ENCODE results near the gene POM121L12.

POM121L12 gene

GRCh38 chr7:53050433-53050832 is 15.0 kb downstream of the POM121L12 start:
- no peak for TF ChIP-seq EP300 (IDR thresholded peaks at IDR 0.05; ENCODE audit: borderline replicate concordance)
- no peak for TF ChIP-seq TAF1 (IDR thresholded peaks at IDR 0.05; ENCODE audit: low read depth)
- no peak for TF ChIP-seq YY1 (IDR thresholded peaks at IDR 0.05; ENCODE audit: low read depth)

GRCh38 chr7:53059591-53059990 is 24.2 kb downstream of the POM121L12 start:
- TF ChIP-seq CEBPB (IDR thresholded peaks at IDR 0.05) (no peak), EP300 (IDR thresholded peaks at IDR 0.05; ENCODE audit: borderline replicate concordance) (no peak), YY1 (IDR thresholded peaks at IDR 0.05; ENCODE audit: low read depth) (no peak), EGR1 (IDR thresholded peaks at IDR 0.05) (no peak), MAX (IDR thresholded peaks at IDR 0.05) (no peak), CREB1 (IDR thresholded peaks at IDR 0.05; ENCODE audit: low read depth) (no peak), TAF1 (IDR thresholded peaks at IDR 0.05; ENCODE audit: low read depth) (no peak), TEAD4 (IDR thresholded peaks at IDR 0.05) (no peak), REST (IDR thresholded peaks at IDR 0.05; ENCODE audit: low read depth) (no peak), FOXM1 (IDR thresholded peaks at IDR 0.05; ENCODE audit: borderline replicate concordance, low read depth) (no peak)

- no peak for TF ChIP-seq RAD21 (IDR thresholded peaks at IDR 0.05; ENCODE audit: low read depth)
- TF ChIP-seq REST (IDR thresholded peaks at IDR 0.05; ENCODE audit: low read depth) = no peak
- no peak for TF ChIP-seq EP300 (IDR thresholded peaks at IDR 0.05; ENCODE audit: borderline replicate concordance)
Measured at GRCh38 chr7:53060066-53060465, 24.6 kb downstream of the POM121L12 start.

- TF ChIP-seq YY1 (IDR thresholded peaks at IDR 0.05; ENCODE audit: low read depth) (no peak), FOXM1 (IDR thresholded peaks at IDR 0.05; ENCODE audit: borderline replicate concordance, low read depth) (no peak), NFIC (IDR thresholded peaks at IDR 0.05) (no peak), CREB1 (IDR thresholded peaks at IDR 0.05; ENCODE audit: low read depth) (no peak), ZBTB7A (IDR thresholded peaks at IDR 0.05; ENCODE audit: low read depth) (no peak), RAD21 (IDR thresholded peaks at IDR 0.05; ENCODE audit: low read depth) (no peak), MAX (IDR thresholded peaks at IDR 0.05) (no peak), TAF1 (IDR thresholded peaks at IDR 0.05; ENCODE audit: low read depth) (no peak), EGR1 (IDR thresholded peaks at IDR 0.05) (no peak), REST (IDR thresholded peaks at IDR 0.05; ENCODE audit: low read depth) (no peak), TCF12 (IDR thresholded peaks at IDR 0.05; ENCODE audit: low read depth) (no peak), EP300 (IDR thresholded peaks at IDR 0.05; ENCODE audit: borderline replicate concordance) (no peak), CEBPB (IDR thresholded peaks at IDR 0.05) (no peak), TEAD4 (IDR thresholded peaks at IDR 0.05) (no peak), USF1 (IDR thresholded peaks at IDR 0.05) (no peak)
Measured at GRCh38 chr7:53062796-53063195, 27.4 kb downstream of the POM121L12 start.

GRCh38 chr7:53068673-53069072 is 33.2 kb downstream of the POM121L12 start:
- TF ChIP-seq ZBTB7A (IDR thresholded peaks at IDR 0.05; ENCODE audit: low read depth) (no peak), NFIC (IDR thresholded peaks at IDR 0.05) (no peak), YY1 (IDR thresholded peaks at IDR 0.05; ENCODE audit: low read depth) (no peak), TAF1 (IDR thresholded peaks at IDR 0.05; ENCODE audit: low read depth) (no peak), CEBPB (IDR thresholded peaks at IDR 0.05) (no peak), FOXM1 (IDR thresholded peaks at IDR 0.05; ENCODE audit: borderline replicate concordance, low read depth) (no peak), USF1 (IDR thresholded peaks at IDR 0.05) (no peak), REST (IDR thresholded peaks at IDR 0.05; ENCODE audit: low read depth) (no peak), CREB1 (IDR thresholded peaks at IDR 0.05; ENCODE audit: low read depth) (no peak), TCF12 (IDR thresholded peaks at IDR 0.05; ENCODE audit: low read depth) (no peak), EP300 (IDR thresholded peaks at IDR 0.05; ENCODE audit: borderline replicate concordance) (no peak), TEAD4 (IDR thresholded peaks at IDR 0.05) (no peak), RAD21 (IDR thresholded peaks at IDR 0.05; ENCODE audit: low read depth) (no peak), MAX (IDR thresholded peaks at IDR 0.05) (no peak)
